ENCODE data around the gene PLCH2. TPM values are rescaled to one million over a fixed set of nuclear protein-coding genes. Genes with fewer than 3 reads are reported as not detected.
A peak's percentile ranks its signal among the peaks of the same experiment; 100 is the strongest.

The PLCH2 gene
- polyA plus RNA-seq, 1 of the 3 experiments (the other 2 are of a cell fraction): 0.08 TPM

- no peaks in the 10 kb centered on the region for H3F3A ChIP-seq (replicated peaks; ENCODE audit: insufficient read depth)
- 84% methylated on average over 22 of the region's 25 CpGs for WGBS (ENCODE audit: low lambda C conversion rate)
- no peak for TF ChIP-seq TCF12 (IDR thresholded peaks at IDR 0.05)
- TF ChIP-seq FOSL2 (IDR thresholded peaks at IDR 0.05; ENCODE audit: borderline replicate concordance, low read depth): no peak
- no peak for TF ChIP-seq CTCF (IDR thresholded peaks at IDR 0.05)
- TF ChIP-seq PBX3 (IDR thresholded peaks at IDR 0.05): no peak
- TF ChIP-seq NRF1 (IDR thresholded peaks at IDR 0.05; ENCODE audit: low read depth, low read length): no peak
- no peak for TF ChIP-seq POLR2AphosphoS5 (IDR thresholded peaks at IDR 0.05; ENCODE audit: low read depth, low read length)
- no peak for TF ChIP-seq SIN3A (IDR thresholded peaks at IDR 0.05; ENCODE audit: borderline replicate concordance, low read depth, low read length)
- TF ChIP-seq EZH2phosphoT487 (IDR thresholded peaks at IDR 0.05; ENCODE audit: borderline replicate concordance, low read depth): no peak
- TF ChIP-seq MAX (IDR thresholded peaks at IDR 0.05; ENCODE audit: low read depth): no peak
- no peak for TF ChIP-seq JUND (IDR thresholded peaks at IDR 0.05)
- peak overlapping the region in 1 of 2 experiments; percentile 97; a peak in 1 of 4 replicates for H3K27ac ChIP-seq (ENCODE audit: low read depth in 2 of 2, low read length in 1 of 2)
- H3K4me1 ChIP-seq (ENCODE audit: control insufficient read depth in 1 of 2, insufficient read depth in 2 of 2, low read depth in 1 of 2, low read length in 1 of 2): peaks cover 0 to 46% of the 10 kb centered on the region in 2 experiments; a peak in 1 of 4 replicates
- no peak for DNase-seq
- no peaks in the 10 kb centered on the region for H3K27me3 ChIP-seq (ENCODE audit: insufficient read depth)
- CTCF ChIA-PET: interaction anchor here (1.0 to 1.5 kb wide), 3 partner anchors 35 to 127 kb away, joined by 3 to 6 read pairs (median 3); no protein-coding TSS in a partner anchor
- H3K4me3 ChIP-seq (ENCODE audit: low read depth in 2 of 2, low read length in 1 of 2): no peak overlapping the region
- H3K9ac ChIP-seq: no peak overlapping the region
- no peaks in the 10 kb centered on the region for H3K9me3 ChIP-seq
- no peaks in the 10 kb centered on the region for H3K9me2 ChIP-seq
- H3K36me3 ChIP-seq (replicated peaks in 1 of 2; ENCODE audit: control insufficient read depth in 1 of 2, insufficient read depth in 2 of 2, low read length in 1 of 2): no peaks in the 10 kb centered on the region
- POLR2A ChIA-PET: interaction anchor here (3.5 to 3.6 kb wide), 2 partner anchors 15 to 61 kb away, joined by 19 to 24 read pairs; partner anchors contain the start of gene PANK4
- H2AFZ ChIP-seq (ENCODE audit: low read depth): no peak overlapping the region
- no peaks in the 10 kb centered on the region for H4K20me1 ChIP-seq (ENCODE audit: insufficient read depth)
- H3K4me2 ChIP-seq: no peak overlapping the region
- H3K79me2 ChIP-seq (ENCODE audit: insufficient read depth): no peaks in the 10 kb centered on the region
Observed at GRCh38 chr1:2541619-2542245, 65.6 kb downstream of the PLCH2 start.

GRCh38 chr1:2542246-2542915 lies 66.3 kb downstream of the PLCH2 start:
- CTCF ChIA-PET: interaction anchor here (1.0 to 4.1 kb wide), 4 partner anchors 10 to 128 kb away, joined by 3 to 35 read pairs (median 4); partner anchors contain the start of gene HES5
- Histone ChIP-seq H3K9me3 (no peaks in the 10 kb centered on the region), H3K4me2 (no peak overlapping the region), H3K9ac (no peak overlapping the region), H3F3A (replicated peaks; ENCODE audit: insufficient read depth) (no peaks in the 10 kb centered on the region), H2AFZ (ENCODE audit: low read depth) (no peak overlapping the region), H3K9me2 (no peaks in the 10 kb centered on the region), H3K4me3 (ENCODE audit: low read depth in 2 of 2, low read length in 1 of 2) (no peak overlapping the region), H3K79me2 (ENCODE audit: insufficient read depth) (no peaks in the 10 kb centered on the region), H4K20me1 (ENCODE audit: insufficient read depth) (no peaks in the 10 kb centered on the region), H3K27me3 (ENCODE audit: insufficient read depth) (no peaks in the 10 kb centered on the region), H3K36me3 (replicated peaks in 1 of 2; ENCODE audit: control insufficient read depth in 1 of 2, insufficient read depth in 2 of 2, low read length in 1 of 2) (no peaks in the 10 kb centered on the region), H3K4me1 (ENCODE audit: control insufficient read depth in 1 of 2, insufficient read depth in 2 of 2, low read depth in 1 of 2, low read length in 1 of 2) (peaks cover 0 to 50% of the 10 kb centered on the region in 2 experiments; a peak in 1 of 4 replicates), H3K27ac (ENCODE audit: low read depth in 2 of 2, low read length in 1 of 2) (peak overlapping the region in 1 of 2 experiments; percentile 97; a peak in 2 of 4 replicates)
- 95% methylated on average over 4 of the region's 11 CpGs for WGBS (ENCODE audit: low lambda C conversion rate)
- POLR2A ChIA-PET: interaction anchor here (0.9 to 3.6 kb wide), 5 partner anchors 7 to 72 kb away, joined by 3 to 24 read pairs (median 17); partner anchors contain the start of genes PANK4 and PLCH2
- DNase-seq: no peak
- TF ChIP-seq NFIC (IDR thresholded peaks at IDR 0.05; ENCODE audit: borderline replicate concordance) (0 out of 2 replicates have a peak, but pooled peaks have one; percentile 4), REST (IDR thresholded peaks at IDR 0.05; ENCODE audit: low read depth, low read length) (no peak), YY1 (IDR thresholded peaks at IDR 0.05; ENCODE audit: low read depth) (no peak)
